Gastrocnemius medialis (tissue), 4 donors: ENCODE data around the gene VWA7.

Experiments
- CTCF ChIP-seq, 5 experiments: fragments of 450-650 bp in 3 of 5; fragments of 200-600 bp in 2 of 5; sonication (generic) in 2 of 5; IDR thresholded peaks in 4 of 5; conservative IDR thresholded peaks in 1 of 5; 1 replicate in 4 of 5; 2 replicates in 1 of 5; pipeline ENCODE4 v1.5.1; 2016 to 2019; ENCODE audit warnings: antibody characterized with exemption in 5 of 5, mild to moderate bottlenecking in 3 of 5, moderate library complexity in 3 of 5
- POLR2A ChIP-seq, 2 donors: fragments of 450-650 bp; IDR thresholded peaks; one replicate each; pipeline ENCODE4 v1.6.1; 2017; ENCODE audit warnings: antibody characterized with exemption in 2 of 2, mild to moderate bottlenecking in 2 of 2, moderate library complexity in 2 of 2

DNA sequence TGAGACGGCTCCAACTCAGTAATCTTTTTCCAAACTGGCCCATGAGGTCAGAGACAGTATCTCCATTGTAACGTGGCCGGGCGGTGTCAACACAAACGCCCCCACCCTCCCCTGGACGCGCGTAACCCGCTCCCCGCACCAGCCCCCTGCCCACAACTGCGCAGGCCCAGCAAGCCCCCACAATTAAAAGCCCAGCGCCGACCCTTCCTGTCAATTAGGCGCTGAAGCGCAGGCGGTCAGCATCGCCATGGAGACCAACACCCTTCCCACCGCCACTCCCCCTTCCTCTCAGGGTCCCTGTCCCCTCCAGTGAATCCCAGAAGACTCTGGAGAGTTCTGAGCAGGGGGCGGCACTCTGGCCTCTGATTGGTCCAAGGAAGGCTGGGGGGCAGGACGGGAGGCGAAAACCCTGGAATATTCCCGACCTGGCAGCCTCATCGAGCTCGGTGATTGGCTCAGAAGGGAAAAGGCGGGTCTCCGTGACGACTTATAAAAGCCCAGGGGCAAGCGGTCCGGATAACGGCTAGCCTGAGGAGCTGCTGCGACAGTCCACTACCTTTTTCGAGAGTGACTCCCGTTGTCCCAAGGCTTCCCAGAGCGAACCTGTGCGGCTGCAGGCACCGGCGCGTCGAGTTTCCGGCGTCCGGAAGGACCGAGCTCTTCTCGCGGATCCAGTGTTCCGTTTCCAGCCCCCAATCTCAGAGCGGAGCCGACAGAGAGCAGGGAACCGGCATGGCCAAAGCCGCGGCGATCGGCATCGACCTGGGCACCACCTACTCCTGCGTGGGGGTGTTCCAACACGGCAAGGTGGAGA, 38.1 kb upstream of the VWA7 start, which contains the start of the genes HSPA1A and HSPA1L:
- TF ChIP-seq CTCF (IDR thresholded peaks at IDR 0.05 in 4 of 5, conservative IDR thresholded peaks at IDR 0.05 in 1 of 5) (no peak), POLR2A (IDR thresholded peaks at IDR 0.05) (peak; percentile 100)
